ENCODE data around the gene PDE8B. TPM values are rescaled to one million over a fixed set of nuclear protein-coding genes. Genes with fewer than 3 reads are reported as not detected.

Gene PDE8B
- total RNA-seq, 1 experiment from 2014 or later, result 1.8 TPM

DNA sequence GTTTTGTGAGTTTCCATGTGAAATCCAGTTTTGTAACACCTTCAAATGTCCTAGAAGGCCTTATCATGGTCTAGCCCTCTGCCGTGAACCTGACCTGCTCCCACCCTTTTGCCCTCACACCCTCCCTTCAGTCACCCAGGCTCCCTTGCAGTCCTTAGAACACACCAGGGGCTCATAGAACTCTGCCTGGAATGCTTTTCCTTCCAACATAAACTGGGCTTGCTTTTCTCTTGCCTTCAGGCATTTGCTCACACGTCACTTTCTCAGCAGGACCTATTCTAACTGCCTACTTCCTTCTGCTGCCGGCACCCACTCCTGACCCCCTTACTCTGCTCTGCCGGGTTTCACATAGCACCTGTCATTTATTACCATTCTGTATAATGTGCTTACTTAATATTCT is 111.9 kb downstream of the PDE8B start:
- Histone ChIP-seq H4K20me1 (ENCODE audit: insufficient read depth) (no peaks in the 10 kb centered on the region), H3K4me3 (no peak overlapping the region), H3K9me2 (ENCODE audit: insufficient read depth) (no peaks in the 10 kb centered on the region), H3K27ac (no peak overlapping the region), H3K9me3 (ENCODE audit: insufficient read depth, low read depth) (no peaks in the 10 kb centered on the region), H3K4me2 (no peak overlapping the region), H3K79me2 (ENCODE audit: low read depth) (no peaks in the 10 kb centered on the region), H2AFZ (no peak overlapping the region), H3K36me3 (ENCODE audit: low read depth) (no peaks in the 10 kb centered on the region), H3K27me3 (ENCODE audit: insufficient read depth, low read depth) (no peaks in the 10 kb centered on the region), H3F3A (ENCODE audit: insufficient read depth, low read depth) (no peaks in the 10 kb centered on the region), H3K4me1 (replicated peaks; ENCODE audit: insufficient read depth) (no peaks in the 10 kb centered on the region)
- POLR2A ChIA-PET (ENCODE audit: unreplicated experiment), result no interaction called here
- intact Hi-C loops (cut with micrococcal nuclease; ENCODE audit: unreplicated experiment), result no loop called here
- BruUV-seq (replicated peaks), result no TSS peak
- no peak for TF ChIP-seq EZH2 (IDR thresholded peaks at IDR 0.05; ENCODE audit: low read depth)
- TF ChIP-seq, protein P1, sequence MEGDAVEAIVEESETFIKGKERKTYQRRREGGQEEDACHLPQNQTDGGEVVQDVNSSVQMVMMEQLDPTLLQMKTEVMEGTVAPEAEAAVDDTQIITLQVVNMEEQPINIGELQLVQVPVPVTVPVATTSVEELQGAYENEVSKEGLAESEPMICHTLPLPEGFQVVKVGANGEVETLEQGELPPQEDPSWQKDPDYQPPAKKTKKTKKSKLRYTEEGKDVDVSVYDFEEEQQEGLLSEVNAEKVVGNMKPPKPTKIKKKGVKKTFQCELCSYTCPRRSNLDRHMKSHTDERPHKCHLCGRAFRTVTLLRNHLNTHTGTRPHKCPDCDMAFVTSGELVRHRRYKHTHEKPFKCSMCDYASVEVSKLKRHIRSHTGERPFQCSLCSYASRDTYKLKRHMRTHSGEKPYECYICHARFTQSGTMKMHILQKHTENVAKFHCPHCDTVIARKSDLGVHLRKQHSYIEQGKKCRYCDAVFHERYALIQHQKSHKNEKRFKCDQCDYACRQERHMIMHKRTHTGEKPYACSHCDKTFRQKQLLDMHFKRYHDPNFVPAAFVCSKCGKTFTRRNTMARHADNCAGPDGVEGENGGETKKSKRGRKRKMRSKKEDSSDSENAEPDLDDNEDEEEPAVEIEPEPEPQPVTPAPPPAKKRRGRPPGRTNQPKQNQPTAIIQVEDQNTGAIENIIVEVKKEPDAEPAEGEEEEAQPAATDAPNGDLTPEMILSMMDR (conservative IDR thresholded peaks at IDR 0.05), result no peak
- no peak for DNase-seq
- CTCF ChIA-PET, result no interaction called here

DNA sequence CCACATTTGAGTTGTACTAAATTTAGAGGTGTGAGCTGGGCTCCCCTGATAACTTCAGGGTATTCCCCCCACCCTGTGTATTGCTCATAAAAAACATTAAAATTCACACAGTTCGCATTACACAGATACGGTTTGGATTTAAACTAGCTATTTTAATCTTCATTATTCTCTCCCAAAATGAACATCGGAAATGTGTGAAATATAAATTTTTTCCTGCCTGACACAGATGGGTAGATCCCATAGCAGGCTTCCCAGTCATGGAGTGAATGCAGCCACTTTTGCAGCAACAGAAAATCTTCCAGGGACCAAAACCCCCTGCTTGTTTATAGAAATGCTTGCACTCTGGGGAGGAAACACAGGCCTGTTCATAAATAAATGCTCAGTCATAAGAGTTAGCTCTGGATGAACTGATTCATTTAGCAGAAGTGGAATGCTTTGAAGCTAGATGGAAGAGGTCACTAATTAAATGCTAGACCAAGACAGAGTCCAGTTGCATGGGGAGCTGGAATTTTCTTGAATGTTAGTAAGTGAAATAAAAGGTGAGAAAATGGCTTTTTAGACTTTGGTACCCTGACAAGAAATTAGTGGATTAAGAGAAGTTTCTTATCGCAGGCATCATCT is 115.6 kb downstream of the PDE8B start:
- DNase-seq, result no peak
- Histone ChIP-seq H2AFZ (no peak overlapping the region), H3K27me3 (ENCODE audit: insufficient read depth, low read depth) (no peaks in the 10 kb centered on the region), H3K9me3 (ENCODE audit: insufficient read depth, low read depth) (no peaks in the 10 kb centered on the region), H3K79me2 (ENCODE audit: low read depth) (no peaks in the 10 kb centered on the region), H4K20me1 (ENCODE audit: insufficient read depth) (no peaks in the 10 kb centered on the region), H3K4me3 (no peak overlapping the region), H3K36me3 (ENCODE audit: low read depth) (no peaks in the 10 kb centered on the region), H3K4me2 (no peak overlapping the region), H3K4me1 (replicated peaks; ENCODE audit: insufficient read depth) (no peaks in the 10 kb centered on the region), H3K9me2 (ENCODE audit: insufficient read depth) (no peaks in the 10 kb centered on the region), H3K27ac (no peak overlapping the region), H3F3A (ENCODE audit: insufficient read depth, low read depth) (no peaks in the 10 kb centered on the region)
- no TSS peak for BruUV-seq (replicated peaks)
- intact Hi-C loops (cut with micrococcal nuclease; ENCODE audit: unreplicated experiment), result no loop called here
- TF ChIP-seq, protein P1 (conservative IDR thresholded peaks at IDR 0.05), result no peak
- TF ChIP-seq EZH2 (IDR thresholded peaks at IDR 0.05; ENCODE audit: low read depth), result no peak
- ChIA-PET CTCF (no interaction called here), POLR2A (ENCODE audit: unreplicated experiment) (no interaction called here)

DNA sequence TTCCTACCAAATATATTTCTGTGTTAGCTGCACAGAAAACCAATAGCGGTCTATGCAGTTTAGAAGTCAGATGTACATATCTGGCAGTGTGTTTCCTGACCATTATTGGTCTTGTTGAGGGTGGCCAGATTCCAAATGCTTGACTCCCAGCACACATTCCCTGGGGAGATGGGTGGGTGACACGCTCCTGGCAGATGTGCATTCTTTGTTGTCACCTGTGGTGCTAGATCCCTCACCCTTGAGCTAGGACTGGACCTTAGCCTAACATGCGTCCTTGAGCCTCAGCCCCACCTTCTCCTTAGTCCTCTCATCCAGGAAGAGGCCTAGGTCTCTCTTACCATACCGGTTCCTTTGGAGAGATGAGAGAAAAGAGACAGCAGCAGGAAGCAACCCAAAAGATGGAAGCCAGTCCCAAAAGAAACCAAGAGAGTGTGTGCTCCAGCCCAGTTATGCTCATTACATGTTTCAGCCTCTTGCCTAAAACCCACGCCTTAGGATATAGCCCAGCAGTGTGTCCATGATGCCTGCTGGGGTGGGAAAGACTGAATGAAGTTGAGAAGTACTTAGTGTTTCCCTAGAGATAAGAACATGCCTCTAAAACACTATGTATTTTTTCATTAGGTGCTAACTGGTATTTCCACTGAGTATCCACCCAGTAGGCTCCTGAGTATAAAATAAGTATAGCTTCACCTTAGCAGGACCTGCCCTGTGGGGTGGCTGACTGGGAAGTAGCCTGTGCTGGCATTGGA is 116.7 kb downstream of the PDE8B start:
- Histone ChIP-seq H3K27ac (no peak overlapping the region), H3K4me3 (no peak overlapping the region), H3K79me2 (ENCODE audit: low read depth) (no peaks in the 10 kb centered on the region), H3K27me3 (ENCODE audit: insufficient read depth, low read depth) (no peaks in the 10 kb centered on the region), H4K20me1 (ENCODE audit: insufficient read depth) (no peaks in the 10 kb centered on the region), H3F3A (ENCODE audit: insufficient read depth, low read depth) (no peaks in the 10 kb centered on the region), H3K4me2 (no peak overlapping the region), H2AFZ (no peak overlapping the region), H3K9me3 (ENCODE audit: insufficient read depth, low read depth) (no peaks in the 10 kb centered on the region), H3K9me2 (ENCODE audit: insufficient read depth) (no peaks in the 10 kb centered on the region), H3K4me1 (replicated peaks; ENCODE audit: insufficient read depth) (no peaks in the 10 kb centered on the region), H3K36me3 (ENCODE audit: low read depth) (no peaks in the 10 kb centered on the region)
- POLR2A ChIA-PET (ENCODE audit: unreplicated experiment), result no interaction called here
- DNase-seq, result no peak
- BruUV-seq (replicated peaks), result no TSS peak
- CTCF ChIA-PET, result no interaction called here
- TF ChIP-seq, protein P1 (conservative IDR thresholded peaks at IDR 0.05), result no peak
- no peak for TF ChIP-seq EZH2 (IDR thresholded peaks at IDR 0.05; ENCODE audit: low read depth)
- intact Hi-C loops (cut with micrococcal nuclease; ENCODE audit: unreplicated experiment), result no loop called here
